AG09319 (cell line): ENCODE measurements around the gene ADPRM.
A peak's percentile ranks its signal among the peaks of the same experiment; 100 is the strongest.
"Not testable (repeated sequence)": the region's sequence is repeated elsewhere in the genome, so short reads cannot be mapped to it uniquely, and the experiment has no call there.

Source experiments
- DNase-seq: peaks from one replicate; pipeline ENCODE4 v3.0.0-alpha.2; 2010; ENCODE audit warnings: low read depth; ENCODE audit errors: extremely low read depth
- CTCF ChIP-seq: IDR thresholded peaks from 2 replicates; pipeline ENCODE4 v1.5.1; 2011; ENCODE audit warnings: low read depth, mild to moderate bottlenecking, inconsistent platforms, low read length, moderate library complexity

The ADPRM gene

GRCh38 chr17:10673312-10673711 is 24.1 kb upstream of the ADPRM start:
- TF ChIP-seq CTCF, result no peak
- no peak for DNase-seq

- TF ChIP-seq CTCF, result no peak
- DNase-seq, result no peak
These were observed 22.7 kb upstream of the ADPRM start for GRCh38 chr17:10674704-10675103.

GRCh38 chr17:10681866-10682446 is 15.4 kb upstream of the ADPRM start:
- no peak for DNase-seq
- no peak for TF ChIP-seq CTCF

- DNase-seq, result no peak
- peak; percentile 36 for TF ChIP-seq CTCF
These were observed 13.5 kb upstream of the ADPRM start for GRCh38 chr17:10683853-10684252.

- DNase-seq, result no peak
- TF ChIP-seq CTCF, result no peak
These were observed 9.9 kb upstream of the ADPRM start for GRCh38 chr17:10687499-10687898.

GRCh38 chr17:10695875-10696407 is 1.5 kb upstream of the ADPRM start:
- not testable (repeated sequence) for DNase-seq

- TF ChIP-seq CTCF, result no peak
- no peak for DNase-seq
These were observed 863 bp downstream of the ADPRM start for GRCh38 chr17:10698096-10698818.

GRCh38 chr17:10699856-10700255 is 2.5 kb downstream of the ADPRM start:
- no peak for DNase-seq

More at GRCh38 chr17:10699856-10700255, 2.5 kb downstream of the ADPRM start:
- TF ChIP-seq CTCF, result no peak
